H1 (cell line): ENCODE results near the gene ACOX1.

Experiments
- ASH2L ChIP-seq: fragments of 200-600, 300-600 bp; sonication (generic); IDR thresholded peaks from one replicate; pipeline ENCODE4 v1.7.1; 2017; ENCODE audit warnings: low read length
- ATF3 ChIP-seq: IDR thresholded peaks from 2 replicates; pipeline ENCODE4 v1.6.1; 2011; ENCODE audit warnings: low read depth, mild to moderate bottlenecking, low read length; ENCODE audit not compliant: insufficient read depth
- CBX5 ChIP-seq: fragments of 300-800, 300-1000 bp; sonication (generic); IDR thresholded peaks from 2 replicates; pipeline ENCODE4 v1.7.1; 2016; ENCODE audit warnings: antibody characterized with exemption, low read length, low read depth
- CEBPB ChIP-seq: IDR thresholded peaks from 2 replicates; pipeline ENCODE4 v1.6.1; 2012; ENCODE audit warnings: low read depth, low read length
- CTCF ChIP-seq, 3 experiments: IDR thresholded peaks; 1 replicate in 2 of 3; 2 replicates in 1 of 3; pipeline versions ENCODE4 v1.5.1 to v1.6.1; 2011; ENCODE audit warnings: low read length in 3 of 3, mild to moderate bottlenecking in 3 of 3, inconsistent platforms in 2 of 3, low read depth in 1 of 3, moderate library complexity in 1 of 3; ENCODE audit not compliant: insufficient read depth in 1 of 3; ENCODE audit errors: control extremely low read depth in 1 of 3
- EGR1 ChIP-seq: IDR thresholded peaks from 2 replicates; pipeline ENCODE4 v1.6.1; 2011; ENCODE audit warnings: low read depth, low read length, borderline replicate concordance
- NRF1 ChIP-seq: IDR thresholded peaks from 2 replicates; pipeline ENCODE4 v1.6.1; 2011; ENCODE audit warnings: mild to moderate bottlenecking, low read depth, low read length, improper control_type of control experiment
- POLR2A ChIP-seq, 2 experiments: IDR thresholded peaks; 1 replicate in 1 of 2; 2 replicates in 1 of 2; pipeline ENCODE4 v1.6.1; 2011; ENCODE audit warnings: low read depth in 2 of 2, low read length in 2 of 2, mild to moderate bottlenecking in 2 of 2; ENCODE audit errors: control extremely low read depth in 1 of 2
- POLR2AphosphoS5 ChIP-seq: IDR thresholded peaks from 2 replicates; pipeline ENCODE4 v1.6.1; 2011; ENCODE audit warnings: low read depth, low read length
- SP1 ChIP-seq: IDR thresholded peaks from 2 replicates; pipeline ENCODE4 v1.6.1; 2011; ENCODE audit warnings: low read depth, low read length
- TAF1 ChIP-seq: IDR thresholded peaks from 2 replicates; pipeline ENCODE4 v1.6.1; 2011; ENCODE audit warnings: mild to moderate bottlenecking, low read depth, low read length

- TF ChIP-seq POLR2AphosphoS5 = no peak
- no peak; a peak in 1 of 3 replicates for TF ChIP-seq POLR2A (IDR thresholded peaks at IDR 0.05; ENCODE audit: control extremely low read depth in 1 of 2, low read depth in 2 of 2, low read length in 2 of 2)
- TF ChIP-seq EGR1 = no peak
- TF ChIP-seq SP1 = no peak
- no peak for TF ChIP-seq NRF1
- TF ChIP-seq CTCF (IDR thresholded peaks at IDR 0.05; ENCODE audit: control extremely low read depth in 1 of 3, insufficient read depth in 1 of 3, low read depth in 1 of 3, low read length in 3 of 3) = no peak
- peak; percentile 18 for TF ChIP-seq ASH2L
- no peak; the same call in 1 of the 2 replicates for TF ChIP-seq TAF1
- no peak for TF ChIP-seq ATF3
- TF ChIP-seq CBX5 = no peak
- no peak for TF ChIP-seq CEBPB
Observed at GRCh38 chr17:75979705-75980187, 780 bp upstream of the ACOX1 start.
